ENCODE data around the gene PTPRZ1.
A peak's percentile ranks its signal among the peaks of the same experiment; 100 is the strongest.

The PTPRZ1 gene

GRCh38 chr7:122055073-122055472 is 182.1 kb downstream of the PTPRZ1 start:
- no peak for DNase-seq (ENCODE audit: low spot score)

GRCh38 chr7:122056977-122057376 is 184.0 kb downstream of the PTPRZ1 start:
- no peak for DNase-seq (ENCODE audit: low spot score)

- no peak for DNase-seq (ENCODE audit: low spot score)
Observed at GRCh38 chr7:122059542-122059941, 186.6 kb downstream of the PTPRZ1 start.

GRCh38 chr7:122063146-122063545 is 190.2 kb downstream of the PTPRZ1 start:
- no peak for DNase-seq (ENCODE audit: low spot score)

- DNase-seq (ENCODE audit: low spot score) = no peak
Observed at GRCh38 chr7:122064971-122065370, 192.0 kb downstream of the PTPRZ1 start.

GRCh38 chr7:122067077-122067476 is 194.1 kb downstream of the PTPRZ1 start:
- no peak for DNase-seq (ENCODE audit: low spot score)

- DNase-seq (ENCODE audit: low spot score) = no peak
Observed at GRCh38 chr7:122068046-122068445, 195.1 kb downstream of the PTPRZ1 start.

GRCh38 chr7:122068999-122069398 is 196.0 kb downstream of the PTPRZ1 start:
- DNase-seq (ENCODE audit: low spot score) = no peak

GRCh38 chr7:122070062-122070461 is 197.1 kb downstream of the PTPRZ1 start:
- DNase-seq (ENCODE audit: low spot score) = no peak

GRCh38 chr7:122070834-122071233 is 197.9 kb downstream of the PTPRZ1 start:
- no peak for DNase-seq (ENCODE audit: low spot score)

- no peak for DNase-seq (ENCODE audit: low spot score)
Observed at GRCh38 chr7:122072272-122072671, 199.3 kb downstream of the PTPRZ1 start.

- DNase-seq (ENCODE audit: low spot score) = no peak
Observed at GRCh38 chr7:122072924-122073599, 200.1 kb downstream of the PTPRZ1 start.

- DNase-seq (ENCODE audit: low spot score) = no peak
Observed at GRCh38 chr7:122073635-122074034, 200.7 kb downstream of the PTPRZ1 start.

GRCh38 chr7:122082160-122082559 is 209.2 kb downstream of the PTPRZ1 start:
- no peak for DNase-seq (ENCODE audit: low spot score)

GRCh38 chr7:122082670-122083069 is 209.7 kb downstream of the PTPRZ1 start:
- no peak for DNase-seq (ENCODE audit: low spot score)

GRCh38 chr7:122092964-122093797 is 220.2 kb downstream of the PTPRZ1 start:
- DNase-seq (ENCODE audit: low spot score) = peak; percentile 55

- no peak for DNase-seq (ENCODE audit: low spot score)
Observed at GRCh38 chr7:122094549-122094948, 221.6 kb downstream of the PTPRZ1 start.

- DNase-seq (ENCODE audit: low spot score) = no peak
Observed at GRCh38 chr7:122095642-122096041, 222.7 kb downstream of the PTPRZ1 start.

- no peak for DNase-seq (ENCODE audit: low spot score)
Observed at GRCh38 chr7:122100021-122100420, 227.1 kb downstream of the PTPRZ1 start.

GRCh38 chr7:122103064-122103463 is 230.1 kb downstream of the PTPRZ1 start:
- no peak for DNase-seq (ENCODE audit: low spot score)
